NCI-H187 treated with DMSO at 0.1 percent for 48 hours (cell line): Measurements from ENCODE around the gene TBX18.

Experiments
- DNase-seq: peaks from one replicate; lab custom pipeline; 2025; lab: John Stamatoyannopoulos, UW

The TBX18 gene

GRCh38 chr6:84772428-84773132, 8.2 kb upstream of the TBX18 start:
- DNase-seq, result no peak

- no peak for DNase-seq
Observed at GRCh38 chr6:84771756-84772356, 7.5 kb upstream of the TBX18 start.

GRCh38 chr6:84771125-84771755, 6.8 kb upstream of the TBX18 start:
- no peak for DNase-seq

GRCh38 chr6:84770521-84770920, 6.1 kb upstream of the TBX18 start:
- no peak for DNase-seq

DNA sequence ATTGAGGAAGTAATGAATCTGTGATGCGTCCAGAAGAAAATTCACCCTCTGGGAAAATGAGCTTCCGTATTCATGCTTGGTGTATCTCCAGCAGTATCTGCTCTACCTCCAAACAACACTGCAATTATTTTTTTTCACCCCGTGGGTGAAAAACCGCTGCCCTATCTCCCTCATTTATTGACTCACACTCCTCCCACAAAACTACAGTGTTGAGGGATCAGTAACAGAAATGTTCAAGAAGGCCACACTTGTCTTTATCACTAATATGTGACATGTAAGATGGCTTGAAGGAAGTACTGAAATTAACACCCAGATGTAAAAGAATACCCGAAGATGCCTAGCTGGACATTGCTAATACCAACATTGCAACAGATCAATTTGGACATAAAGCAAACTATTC, 4.9 kb upstream of the TBX18 start:
- DNase-seq, result no peak

GRCh38 chr6:84768442-84769174, 4.2 kb upstream of the TBX18 start:
- no peak for DNase-seq

DNA sequence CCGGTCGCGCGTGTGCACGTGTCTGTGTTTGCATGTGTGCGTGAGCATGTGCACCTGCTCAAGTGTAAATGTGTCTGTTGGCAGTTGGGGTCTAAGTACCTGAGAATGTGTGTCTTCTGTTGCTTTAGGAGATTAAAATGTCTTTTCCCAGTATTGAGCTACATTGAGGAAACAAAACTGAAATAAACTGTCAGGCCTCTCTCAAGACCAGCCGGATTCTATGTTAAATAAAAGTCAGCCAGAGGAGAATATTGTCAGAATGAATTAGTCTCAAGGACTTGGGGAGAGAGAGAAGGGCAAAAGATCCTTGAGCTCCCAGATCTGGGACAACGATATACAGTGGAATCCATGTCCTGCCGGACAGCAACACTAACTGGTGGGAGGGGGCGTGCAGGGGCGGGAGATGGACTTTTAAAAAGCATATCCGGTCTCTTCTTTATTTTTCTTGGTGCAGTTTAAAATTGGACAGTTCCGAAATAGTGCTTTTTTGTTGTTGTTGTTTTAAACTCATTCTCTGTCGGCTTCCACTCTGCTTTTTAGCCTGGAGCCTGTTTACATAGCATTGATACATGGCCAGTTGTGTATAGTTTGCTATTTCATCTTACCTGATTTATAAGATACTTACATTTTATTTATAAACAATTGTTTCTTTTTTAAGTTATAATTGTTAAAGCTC, 3.3 kb upstream of the TBX18 start:
- no peak for DNase-seq

- no peak for DNase-seq
Observed at GRCh38 chr6:84766799-84767525, 2.6 kb upstream of the TBX18 start.

- no peak for DNase-seq
Observed at GRCh38 chr6:84766118-84766798, 1.9 kb upstream of the TBX18 start.

GRCh38 chr6:84763886-84764331, 489 bp downstream of the TBX18 start:
- no peak for DNase-seq

- no peak for DNase-seq
Observed at GRCh38 chr6:84763003-84763885, 1.2 kb downstream of the TBX18 start.

GRCh38 chr6:84762220-84763002, 2.0 kb downstream of the TBX18 start:
- DNase-seq, result no peak

DNA sequence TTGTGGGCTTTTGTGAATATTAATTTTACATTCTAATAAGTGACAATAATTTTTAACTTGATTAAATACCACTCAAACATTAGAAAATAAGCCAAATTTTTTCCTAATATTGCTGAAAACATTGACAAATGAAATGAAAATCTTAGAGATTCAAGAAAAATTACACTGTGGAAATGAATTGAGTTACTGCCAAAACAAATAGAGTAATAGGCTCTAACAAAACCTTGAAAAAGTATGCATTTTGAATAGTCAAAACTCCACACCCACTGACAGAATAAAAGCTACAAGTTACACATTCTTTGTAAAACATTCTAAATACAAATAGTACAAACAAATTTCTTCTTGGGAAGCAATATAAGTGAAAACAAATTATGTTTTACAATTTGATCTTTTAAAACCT, 5.9 kb downstream of the TBX18 start:
- no peak for DNase-seq

DNA sequence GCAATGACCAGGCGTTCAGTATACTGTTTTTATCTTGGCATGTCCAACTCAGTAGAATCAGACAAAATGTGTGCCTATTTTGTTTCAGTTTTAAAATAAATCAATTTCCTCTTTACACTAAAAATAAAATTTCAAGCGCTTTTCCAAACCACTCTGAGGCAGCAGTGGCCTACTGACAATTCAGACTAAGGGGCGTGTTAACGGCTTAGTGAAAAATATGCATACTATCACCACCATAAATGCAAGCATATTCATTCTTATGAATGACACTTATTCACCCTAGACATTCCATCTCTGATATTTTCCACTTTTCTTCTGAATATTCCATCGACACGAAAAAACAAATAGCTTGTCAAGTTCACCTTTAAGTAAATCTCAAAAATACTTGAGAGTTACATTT, 7.5 kb downstream of the TBX18 start:
- DNase-seq, result no peak

DNA sequence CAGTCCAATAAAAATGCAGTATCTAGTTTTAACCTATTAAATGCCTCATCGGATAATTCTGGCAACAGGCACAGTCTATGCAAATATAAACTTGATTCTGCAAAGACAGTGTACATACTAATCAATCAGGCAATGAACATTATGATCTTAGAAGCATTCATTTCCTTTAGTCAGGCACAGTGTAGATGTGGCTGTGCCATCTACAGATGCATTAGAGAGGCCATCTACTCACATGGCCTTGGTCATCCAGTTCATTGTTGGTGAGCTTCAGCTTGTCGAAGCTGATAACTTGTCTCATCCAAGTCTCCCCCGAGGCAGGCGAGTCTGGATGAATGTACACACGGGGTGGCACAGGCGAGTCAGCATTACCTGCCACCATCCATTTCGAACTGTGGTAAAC, 7.9 kb downstream of the TBX18 start:
- DNase-seq, result no peak

DNA sequence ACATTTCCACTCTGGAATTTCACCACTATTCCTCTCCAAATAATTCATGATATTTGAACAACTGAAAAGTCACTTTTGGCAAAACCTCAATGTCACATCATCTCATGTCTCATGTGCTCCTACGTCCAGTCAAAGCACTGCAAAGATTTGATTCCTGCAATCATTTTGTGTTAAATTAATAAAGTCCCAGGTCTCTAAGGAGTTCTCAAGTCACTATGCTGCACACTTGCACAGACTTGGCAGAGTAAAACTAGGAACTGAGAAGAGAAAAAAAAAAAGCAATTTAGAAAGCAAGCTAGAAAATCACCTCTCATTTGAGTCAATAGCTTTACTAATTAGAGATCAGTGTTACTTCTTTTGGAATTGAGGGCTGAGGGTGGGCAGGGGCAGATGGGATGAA, 11.2 kb downstream of the TBX18 start:
- DNase-seq, result no peak

DNA sequence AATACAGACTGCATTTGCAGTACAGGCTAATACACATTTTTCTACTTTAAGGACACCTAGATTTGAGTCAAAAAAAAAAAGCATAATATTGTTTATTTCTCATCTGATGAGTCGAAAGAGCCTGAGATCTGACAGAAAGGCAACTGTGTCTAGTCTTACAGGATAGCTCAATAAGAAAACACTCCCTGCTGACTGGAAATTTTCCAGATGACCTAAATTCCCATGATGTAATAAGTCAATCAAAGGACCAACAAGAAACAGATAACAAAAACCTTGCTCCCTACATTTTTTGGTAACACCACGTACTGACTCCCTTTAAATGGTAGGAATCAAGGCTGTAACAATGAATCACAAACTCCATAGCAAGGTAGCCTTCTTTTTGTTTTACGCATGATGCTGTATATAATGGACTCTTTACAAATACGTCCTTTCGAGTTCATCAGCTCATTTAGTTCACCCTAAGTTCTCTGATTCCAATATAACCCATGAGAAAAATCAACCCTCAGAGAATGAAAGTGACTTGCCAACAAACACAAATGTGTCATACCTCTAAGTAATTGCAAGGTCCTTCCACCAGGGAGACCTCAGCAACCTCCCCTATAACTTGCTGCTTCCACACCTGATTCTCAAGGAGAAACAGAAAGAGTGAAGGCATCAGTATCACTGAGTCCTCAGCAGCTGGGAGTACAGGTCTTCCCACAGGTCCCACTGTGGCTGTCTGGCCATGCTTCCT, 12.1 kb downstream of the TBX18 start:
- DNase-seq, result no peak

- no peak for DNase-seq
Observed at GRCh38 chr6:84749181-84749580, 15.2 kb downstream of the TBX18 start.
